HepG2 (cell line): ENCODE results near the gene MAP6D1.

ENCODE experiments used
- EZH2 ChIP-seq: conservative IDR thresholded peaks from 2 replicates; pipeline ENCODE4 v1.6.1; 2012; ENCODE audit warnings: mild to moderate bottlenecking, low read depth, low read length, moderate library complexity
- NCOR1 ChIP-seq: fragments of 200-600 bp; sonication (generic); IDR thresholded peaks from 2 replicates; pipeline ENCODE4 v1.7.0; 2017; ENCODE audit warnings: antibody characterized with exemption, low read length, borderline replicate concordance
- SP2 ChIP-seq: sonication (generic); formaldehyde crosslinking; IDR thresholded peaks from 2 replicates; pipeline ENCODE4 v1.5.1; 2020; ENCODE audit warnings: mild to moderate bottlenecking, missing genetic modification reagents
- ZNF205 ChIP-seq: IDR thresholded peaks from 2 replicates; pipeline ENCODE4 v1.6.1; 2018; ENCODE audit warnings: missing biosample characterization, missing genetic modification reagents
- ZNF766 ChIP-seq: sonication (generic); formaldehyde crosslinking; IDR thresholded peaks from 2 replicates; pipeline ENCODE4 v1.5.0; 2020; ENCODE audit warnings: missing genetic modification reagents, borderline replicate concordance
- TF ChIP-seq, protein P1 (sequence below): IDR thresholded peaks from 2 replicates; pipeline ENCODE4 v1.6.1; 2012; ENCODE audit warnings: low read depth, low read length, improper control_type of control experiment
- TF ChIP-seq, protein P2 (sequence below): IDR thresholded peaks from 2 replicates; pipeline ENCODE4 v1.6.1; 2016; ENCODE audit warnings: mild to moderate bottlenecking, missing biosample characterization, missing genetic modification reagents
- TF ChIP-seq, protein P3 (sequence below): sonication (generic); formaldehyde crosslinking; IDR thresholded peaks from 2 replicates; pipeline ENCODE4 v1.5.0; 2020; ENCODE audit warnings: mild to moderate bottlenecking, missing genetic modification reagents, moderate library complexity

DNA sequence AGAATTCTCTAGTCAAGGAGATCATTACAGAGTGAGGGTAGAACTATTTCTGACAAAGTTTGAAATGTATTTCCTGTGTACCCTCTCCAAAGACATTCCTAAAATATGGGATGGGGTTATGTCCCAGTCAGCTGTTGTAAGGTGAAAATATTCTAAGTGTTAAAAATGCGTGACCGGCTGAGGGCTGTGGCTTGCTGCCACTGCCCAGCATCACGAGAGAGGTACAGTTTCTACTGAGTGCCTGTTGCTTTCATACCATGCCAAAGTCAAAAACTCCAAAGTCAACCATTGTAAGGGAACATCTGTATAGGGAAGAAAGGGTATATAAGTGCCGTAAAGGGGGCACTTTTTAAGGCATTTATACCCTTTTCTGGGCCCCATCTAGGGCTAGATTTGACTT, 30.9 kb downstream of the MAP6D1 start:
- no peak for TF ChIP-seq ZNF205 (CRISPR knock-in tag)
- TF ChIP-seq, protein P1, sequence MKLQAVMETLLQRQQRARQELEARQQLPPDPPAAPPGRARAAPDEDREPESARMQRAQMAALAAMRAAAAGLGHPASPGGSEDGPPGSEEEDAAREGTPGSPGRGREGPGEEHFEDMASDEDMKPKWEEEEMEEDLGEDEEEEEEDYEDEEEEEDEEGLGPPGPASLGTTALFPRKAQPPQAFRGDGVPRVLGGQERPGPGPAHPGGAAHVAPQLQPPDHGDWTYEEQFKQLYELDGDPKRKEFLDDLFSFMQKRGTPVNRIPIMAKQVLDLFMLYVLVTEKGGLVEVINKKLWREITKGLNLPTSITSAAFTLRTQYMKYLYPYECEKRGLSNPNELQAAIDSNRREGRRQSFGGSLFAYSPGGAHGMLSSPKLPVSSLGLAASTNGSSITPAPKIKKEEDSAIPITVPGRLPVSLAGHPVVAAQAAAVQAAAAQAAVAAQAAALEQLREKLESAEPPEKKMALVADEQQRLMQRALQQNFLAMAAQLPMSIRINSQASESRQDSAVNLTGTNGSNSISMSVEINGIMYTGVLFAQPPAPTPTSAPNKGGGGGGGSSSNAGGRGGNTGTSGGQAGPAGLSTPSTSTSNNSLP, result no peak
- no peak for TF ChIP-seq NCOR1
- TF ChIP-seq, protein P2, sequence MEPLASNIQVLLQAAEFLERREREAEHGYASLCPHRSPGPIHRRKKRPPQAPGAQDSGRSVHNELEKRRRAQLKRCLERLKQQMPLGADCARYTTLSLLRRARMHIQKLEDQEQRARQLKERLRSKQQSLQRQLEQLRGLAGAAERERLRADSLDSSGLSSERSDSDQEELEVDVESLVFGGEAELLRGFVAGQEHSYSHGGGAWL (CRISPR knock-in tag), result no peak
- TF ChIP-seq EZH2, result no peak
- no peak for TF ChIP-seq SP2 (CRISPR knock-in tag)
- TF ChIP-seq, protein P3, sequence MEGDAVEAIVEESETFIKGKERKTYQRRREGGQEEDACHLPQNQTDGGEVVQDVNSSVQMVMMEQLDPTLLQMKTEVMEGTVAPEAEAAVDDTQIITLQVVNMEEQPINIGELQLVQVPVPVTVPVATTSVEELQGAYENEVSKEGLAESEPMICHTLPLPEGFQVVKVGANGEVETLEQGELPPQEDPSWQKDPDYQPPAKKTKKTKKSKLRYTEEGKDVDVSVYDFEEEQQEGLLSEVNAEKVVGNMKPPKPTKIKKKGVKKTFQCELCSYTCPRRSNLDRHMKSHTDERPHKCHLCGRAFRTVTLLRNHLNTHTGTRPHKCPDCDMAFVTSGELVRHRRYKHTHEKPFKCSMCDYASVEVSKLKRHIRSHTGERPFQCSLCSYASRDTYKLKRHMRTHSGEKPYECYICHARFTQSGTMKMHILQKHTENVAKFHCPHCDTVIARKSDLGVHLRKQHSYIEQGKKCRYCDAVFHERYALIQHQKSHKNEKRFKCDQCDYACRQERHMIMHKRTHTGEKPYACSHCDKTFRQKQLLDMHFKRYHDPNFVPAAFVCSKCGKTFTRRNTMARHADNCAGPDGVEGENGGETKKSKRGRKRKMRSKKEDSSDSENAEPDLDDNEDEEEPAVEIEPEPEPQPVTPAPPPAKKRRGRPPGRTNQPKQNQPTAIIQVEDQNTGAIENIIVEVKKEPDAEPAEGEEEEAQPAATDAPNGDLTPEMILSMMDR, result no peak
- TF ChIP-seq ZNF766 (CRISPR knock-in tag), result no peak
